Mesothelial cell of epicardium (in vitro differentiated cells): ENCODE results near the gene CCNJL. TPM values are rescaled to one million over a fixed set of nuclear protein-coding genes. Genes with fewer than 3 reads are reported as not detected.

ENCODE experiments used
- DNase-seq, 2 experiments: peaks; one replicate each; pipeline ENCODE4 v3.0.0; 2021; ENCODE audit warnings: low spot score in 2 of 2; ENCODE audit not compliant: unreplicated experiment in 2 of 2
- H3K27ac Mint-ChIP-seq: 2 replicates; pipeline ENCODE4 v1.8.0; 2021; ENCODE audit warnings: mixed read lengths
- H3K27me3 Mint-ChIP-seq: 2 replicates; pipeline ENCODE4 v1.8.0; 2021; ENCODE audit warnings: low read depth, mixed read lengths
- H3K36me3 Mint-ChIP-seq: 2 replicates; pipeline ENCODE4 v1.8.0; 2021; ENCODE audit warnings: mixed read lengths
- H3K4me1 Mint-ChIP-seq: 2 replicates; pipeline ENCODE4 v1.8.0; 2021; ENCODE audit warnings: mixed read lengths
- H3K4me3 Mint-ChIP-seq: 2 replicates; pipeline ENCODE4 v1.8.0; 2021; ENCODE audit warnings: mild to moderate bottlenecking, moderate library complexity, mixed read lengths
- H3K9me3 Mint-ChIP-seq: 2 replicates; pipeline ENCODE4 v1.8.0; 2021; ENCODE audit warnings: mixed read lengths
- total RNA-seq: library from RNA; stranded (reverse); gene quantifications from 3 replicates; pipeline ENCODE4 v1.2.1, GENCODE V29; 2021
- TF ChIP-seq, protein P1 (sequence below): fragments of 200-600 bp; sonication (generic); IDR thresholded peaks from one replicate; pipeline ENCODE4 v1.5.0; 2021; ENCODE audit warnings: antibody characterized with exemption; ENCODE audit not compliant: unreplicated experiment

The CCNJL gene
- total RNA-seq, 1 donor from 2014 or later, result 8.9 TPM

DNA sequence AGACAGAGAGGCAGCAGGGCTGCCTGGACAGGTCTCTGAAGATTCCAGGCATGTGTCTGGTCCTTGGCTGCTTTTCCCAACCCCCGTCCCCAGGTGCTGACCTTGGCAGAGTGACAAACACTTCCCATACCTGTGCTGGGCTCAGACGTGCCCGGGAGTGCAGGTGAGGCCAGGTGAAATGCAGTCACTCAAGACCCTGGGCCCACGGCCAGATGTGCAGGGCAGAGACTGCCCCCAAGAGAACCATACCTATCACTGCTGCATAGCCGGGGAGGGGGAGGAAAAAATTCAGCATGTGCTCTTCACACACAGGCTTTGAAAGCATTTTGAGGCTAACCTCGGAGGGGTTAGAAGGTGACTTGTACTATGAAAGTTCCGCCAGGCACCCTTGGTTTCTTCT, 22.6 kb downstream of the CCNJL start:
- Mint-ChIP-seq H3K9me3 (no peaks in the 10 kb centered on the region), H3K27me3 (no peaks in the 10 kb centered on the region), H3K36me3 (no peaks in the 10 kb centered on the region), H3K4me3 (no peak overlapping the region), H3K4me1 (peaks cover 21% of the 10 kb centered on the region), H3K27ac (peak overlapping the region; percentile 58)
- TF ChIP-seq, protein P1, sequence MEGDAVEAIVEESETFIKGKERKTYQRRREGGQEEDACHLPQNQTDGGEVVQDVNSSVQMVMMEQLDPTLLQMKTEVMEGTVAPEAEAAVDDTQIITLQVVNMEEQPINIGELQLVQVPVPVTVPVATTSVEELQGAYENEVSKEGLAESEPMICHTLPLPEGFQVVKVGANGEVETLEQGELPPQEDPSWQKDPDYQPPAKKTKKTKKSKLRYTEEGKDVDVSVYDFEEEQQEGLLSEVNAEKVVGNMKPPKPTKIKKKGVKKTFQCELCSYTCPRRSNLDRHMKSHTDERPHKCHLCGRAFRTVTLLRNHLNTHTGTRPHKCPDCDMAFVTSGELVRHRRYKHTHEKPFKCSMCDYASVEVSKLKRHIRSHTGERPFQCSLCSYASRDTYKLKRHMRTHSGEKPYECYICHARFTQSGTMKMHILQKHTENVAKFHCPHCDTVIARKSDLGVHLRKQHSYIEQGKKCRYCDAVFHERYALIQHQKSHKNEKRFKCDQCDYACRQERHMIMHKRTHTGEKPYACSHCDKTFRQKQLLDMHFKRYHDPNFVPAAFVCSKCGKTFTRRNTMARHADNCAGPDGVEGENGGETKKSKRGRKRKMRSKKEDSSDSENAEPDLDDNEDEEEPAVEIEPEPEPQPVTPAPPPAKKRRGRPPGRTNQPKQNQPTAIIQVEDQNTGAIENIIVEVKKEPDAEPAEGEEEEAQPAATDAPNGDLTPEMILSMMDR, result no peak
- no peak for DNase-seq

DNA sequence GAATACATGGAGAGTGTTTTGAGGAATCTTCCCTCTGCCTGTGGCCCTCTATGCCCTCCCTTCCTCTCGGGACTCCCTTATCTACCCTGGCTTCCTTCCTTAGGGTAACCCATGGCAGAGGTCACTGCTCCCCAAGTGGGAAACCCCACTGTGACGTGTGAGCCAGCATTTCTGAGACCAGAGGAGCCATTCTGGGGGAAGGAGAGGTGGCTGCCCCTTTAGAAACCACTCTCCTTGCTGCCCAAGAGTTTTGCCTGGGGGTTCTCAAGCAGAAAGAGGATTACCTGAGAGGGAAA, 23.1 kb downstream of the CCNJL start:
- H3K9me3 Mint-ChIP-seq, result no peaks in the 10 kb centered on the region
- peak overlapping the region; percentile 58 for H3K27ac Mint-ChIP-seq
- no peaks in the 10 kb centered on the region for H3K36me3 Mint-ChIP-seq
- DNase-seq, result no peak
- H3K4me1 Mint-ChIP-seq, result peaks cover 21% of the 10 kb centered on the region
- H3K27me3 Mint-ChIP-seq, result no peaks in the 10 kb centered on the region
- H3K4me3 Mint-ChIP-seq, result no peak overlapping the region
- TF ChIP-seq, protein P1, result no peak

DNA sequence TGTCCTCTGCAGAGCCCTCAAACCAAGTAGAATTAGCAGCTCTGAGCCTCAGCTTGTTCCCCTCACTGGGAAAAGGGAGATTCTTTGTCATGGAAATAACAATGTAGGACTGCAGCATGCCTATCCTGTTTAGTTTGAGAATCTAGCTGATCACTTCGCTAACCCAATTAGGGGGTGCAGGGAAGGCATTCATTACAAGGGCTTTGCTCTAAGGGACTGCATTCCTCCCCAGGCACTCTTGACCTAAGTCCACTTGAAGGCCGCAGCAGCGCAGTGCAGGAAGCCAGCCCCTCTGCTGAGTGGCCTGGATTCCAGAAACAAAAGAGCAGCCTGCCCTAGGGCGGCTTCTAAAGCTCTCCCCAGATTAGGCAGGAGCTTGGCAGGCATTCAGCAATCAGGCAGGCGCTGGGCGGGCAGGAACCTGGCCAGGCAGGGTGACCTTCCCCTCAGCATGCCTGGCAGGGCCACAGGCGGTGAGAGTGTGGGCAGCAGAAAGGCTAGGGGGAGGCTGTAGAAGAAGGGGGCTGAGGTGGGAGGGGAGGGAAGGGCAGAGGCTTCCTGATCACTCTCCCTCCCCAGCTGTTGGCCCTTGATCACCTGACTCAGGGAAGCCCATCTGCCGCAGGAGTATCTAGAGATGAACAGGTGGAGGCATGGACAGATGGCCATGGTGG, 24.8 kb downstream of the CCNJL start:
- no peak for DNase-seq
- H3K9me3 Mint-ChIP-seq, result no peaks in the 10 kb centered on the region
- peaks cover 21% of the 10 kb centered on the region for H3K4me1 Mint-ChIP-seq
- no peaks in the 10 kb centered on the region for H3K27me3 Mint-ChIP-seq
- no peak overlapping the region for H3K4me3 Mint-ChIP-seq
- no peaks in the 10 kb centered on the region for H3K36me3 Mint-ChIP-seq
- TF ChIP-seq, protein P1, result no peak
- peak overlapping the region; percentile 89 for H3K27ac Mint-ChIP-seq

DNA sequence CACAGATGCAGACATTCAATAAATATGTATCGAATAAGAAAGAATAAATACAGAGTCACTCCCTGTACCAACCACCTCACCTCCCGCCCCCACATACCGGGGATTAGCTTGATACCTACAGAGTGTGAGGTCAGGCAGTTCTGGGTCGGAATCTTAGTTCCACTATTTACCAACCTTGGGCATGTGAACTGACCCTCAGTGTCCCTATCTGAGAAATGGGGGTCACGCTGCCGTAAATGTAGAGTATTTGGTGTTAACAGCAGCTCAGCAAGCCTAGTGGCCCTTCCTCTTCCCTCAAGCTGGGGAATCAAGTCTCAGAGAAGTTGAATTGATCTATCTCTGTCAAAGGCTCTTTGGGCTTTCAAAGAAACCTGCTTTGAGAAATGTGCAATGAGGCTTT, 25.4 kb downstream of the CCNJL start:
- Mint-ChIP-seq H3K4me1 (peaks cover 21% of the 10 kb centered on the region), H3K9me3 (no peaks in the 10 kb centered on the region), H3K36me3 (no peaks in the 10 kb centered on the region), H3K4me3 (no peak overlapping the region), H3K27me3 (no peaks in the 10 kb centered on the region), H3K27ac (peak overlapping the region; percentile 89)
- TF ChIP-seq, protein P1, result no peak
- DNase-seq, result no peak

DNA sequence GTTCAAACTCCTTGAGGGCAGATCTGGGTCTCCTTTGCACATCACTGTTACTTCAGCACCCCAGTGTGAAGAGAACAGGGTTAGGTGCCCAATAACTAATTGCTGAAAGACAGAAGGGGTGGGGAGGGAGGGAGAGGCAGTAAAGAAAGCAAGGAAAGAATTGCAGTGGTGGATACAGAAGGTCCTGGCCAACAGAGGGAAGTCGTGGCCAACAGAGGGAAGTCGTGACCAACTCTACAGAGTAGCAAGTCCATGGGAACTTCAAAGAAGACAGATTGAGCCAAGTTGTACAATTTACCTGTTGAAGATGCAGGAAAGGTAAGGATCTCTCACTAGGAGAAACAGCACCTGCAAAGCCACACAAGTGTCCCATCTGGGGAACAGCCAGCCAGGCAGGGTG, 27.0 kb downstream of the CCNJL start:
- TF ChIP-seq, protein P1, result no peak
- Mint-ChIP-seq H3K4me3 (no peak overlapping the region), H3K9me3 (no peaks in the 10 kb centered on the region), H3K27ac (no peak overlapping the region), H3K4me1 (peaks cover 21% of the 10 kb centered on the region), H3K36me3 (no peaks in the 10 kb centered on the region), H3K27me3 (no peaks in the 10 kb centered on the region)
- no peak for DNase-seq
